H1 (cell line): ENCODE data around the gene NF1. TPM values are rescaled to one million over a fixed set of nuclear protein-coding genes. Genes with fewer than 3 reads are reported as not detected.

ENCODE experiments used
- CTCF ChIA-PET: fragments of 300-600 bp; sonication (Branson Sonifier 250); formaldehyde crosslinking; loops from one replicate; lab custom pipeline; 2021; ENCODE audit not compliant: partially characterized antibody; lab: Charles Lee
- POLR2A ChIA-PET: fragments of 300-600 bp; sonication (Branson Sonifier 250); formaldehyde crosslinking; loops from one replicate; lab custom pipeline; 2021; ENCODE audit warnings: inconsistent platforms; ENCODE audit not compliant: partially characterized antibody; lab: Charles Lee
- DNase-seq, 2 experiments: peaks; one replicate each; pipeline versions ENCODE4 v3.0.0 to v3.0.0-alpha.2; 2010 to 2022; ENCODE audit warnings: low spot score in 2 of 2, low read depth in 1 of 2, mixed read lengths in 1 of 2
- FAIRE-seq: peaks from 2 replicates; lab custom pipeline; 2011; peaks lifted over from hg19 to GRCh38; lab: Jason Lieb, UNC
- H2AFZ ChIP-seq: 2 replicates; pipeline ENCODE4 v1.8.1; 2012; ENCODE audit warnings: low read length, inconsistent platforms
- H2AK5ac ChIP-seq: 2 replicates; pipeline ENCODE4 v1.6.1; 2013; ENCODE audit warnings: low read depth, low read length
- H2BK120ac ChIP-seq: replicated peaks from 2 replicates; pipeline ENCODE3; 2013; ENCODE audit warnings: low read depth, low read length, inconsistent platforms
- H2BK12ac ChIP-seq: 2 replicates; pipeline ENCODE4 v1.6.1; 2013; ENCODE audit warnings: low read depth, low read length
- H2BK15ac ChIP-seq: 2 replicates; pipeline ENCODE4 v1.6.1; 2013; ENCODE audit warnings: low read length
- H2BK20ac ChIP-seq: 2 replicates; pipeline ENCODE4 v1.6.1; 2013; ENCODE audit warnings: low read length
- H2BK5ac ChIP-seq: 2 replicates; pipeline ENCODE4 v1.6.1; 2013; ENCODE audit warnings: low read depth, low read length
- H3K14ac ChIP-seq: 2 replicates; pipeline ENCODE4 v1.6.1; 2013; ENCODE audit warnings: inconsistent platforms; ENCODE audit not compliant: insufficient read length
- H3K18ac ChIP-seq: 2 replicates; pipeline ENCODE4 v1.6.1; 2013; ENCODE audit warnings: low read length; ENCODE audit errors: extremely low read depth
- H3K23ac ChIP-seq: 2 replicates; pipeline ENCODE4 v1.6.1; 2013; ENCODE audit warnings: inconsistent platforms; ENCODE audit not compliant: insufficient read length
- H3K23me2 ChIP-seq: 2 replicates; pipeline ENCODE4 v1.6.1; 2013; ENCODE audit warnings: low read depth, low read length
- H3K27ac ChIP-seq: 2 replicates; pipeline ENCODE4 v1.6.1; 2011; ENCODE audit warnings: low read depth, low read length, inconsistent platforms
- H3K27me3 ChIP-seq, 4 experiments: replicated peaks in 1 of 4; 1 replicate in 1 of 4; 2 replicates in 3 of 4; pipeline versions ENCODE4 v1.6.1 to v1.8.1; 2011 to 2013; ENCODE audit warnings: low read length in 3 of 4, mild to moderate bottlenecking in 3 of 4, inconsistent platforms in 2 of 4, mixed read lengths in 2 of 4, moderate library complexity in 1 of 4; ENCODE audit not compliant: control insufficient read depth in 3 of 4, insufficient read depth in 3 of 4; ENCODE audit errors: extremely low read depth in 1 of 4
- H3K36me3 ChIP-seq, 4 experiments: 2 replicates each; pipeline versions ENCODE4 v1.6.1 to v1.8.1; 2011 to 2013; ENCODE audit warnings: mild to moderate bottlenecking in 4 of 4, low read length in 3 of 4, moderate library complexity in 2 of 4, control low read depth in 1 of 4, inconsistent platforms in 1 of 4; ENCODE audit not compliant: insufficient read depth in 4 of 4, control insufficient read depth in 2 of 4
- H3K4ac ChIP-seq: replicated peaks from 2 replicates; pipeline ENCODE3; 2013; ENCODE audit warnings: low read length, low read depth, mixed read lengths, inconsistent platforms; ENCODE audit not compliant: insufficient read length
- H3K4me1 ChIP-seq, 4 experiments: replicated peaks in 1 of 4; 1 replicate in 1 of 4; 2 replicates in 3 of 4; pipeline versions ENCODE4 v1.6.1 to v1.8.1; 2011 to 2013; ENCODE audit warnings: low read length in 3 of 4, inconsistent platforms in 2 of 4, mixed read lengths in 1 of 4; ENCODE audit not compliant: insufficient read depth in 4 of 4, control insufficient read depth in 3 of 4
- H3K4me2 ChIP-seq, 2 experiments: 2 replicates each; pipeline versions ENCODE4 v1.6.1 to v1.8.1; 2011 to 2013; ENCODE audit warnings: low read depth in 2 of 2, low read length in 2 of 2, control low read depth in 1 of 2, inconsistent platforms in 1 of 2, mild to moderate bottlenecking in 1 of 2; ENCODE audit not compliant: insufficient read depth in 1 of 2
- H3K4me3 ChIP-seq, 4 experiments: fragments of 200-600, 300-600 bp in 1 of 4; sonication (generic), shearing (Covaris generic), sonication (Bioruptor Twin) in 1 of 4; 2 replicates each; pipeline versions ENCODE4 v1.5.1 to v1.8.1; 2011 to 2016; ENCODE audit warnings: low read length in 4 of 4, low read depth in 3 of 4, control low read depth in 2 of 4, inconsistent platforms in 2 of 4, mild to moderate bottlenecking in 2 of 4, mixed read lengths in 1 of 4, moderate library complexity in 1 of 4; ENCODE audit not compliant: insufficient read depth in 2 of 4; ENCODE audit errors: extremely low read depth in 1 of 4
- H3K56ac ChIP-seq: replicated peaks from 2 replicates; pipeline ENCODE3; 2013; ENCODE audit warnings: low read depth, mild to moderate bottlenecking, mixed read lengths, low read length, inconsistent platforms; ENCODE audit not compliant: insufficient read length
- H3K79me1 ChIP-seq: 2 replicates; pipeline ENCODE4 v1.6.1; 2013; ENCODE audit warnings: low read depth, low read length, control low read depth
- H3K79me2 ChIP-seq, 2 experiments: 2 replicates each; pipeline versions ENCODE4 v1.6.1 to v1.8.1; 2012 to 2013; ENCODE audit warnings: low read length in 2 of 2, mild to moderate bottlenecking in 2 of 2, inconsistent platforms in 1 of 2; ENCODE audit not compliant: insufficient read depth in 2 of 2, control insufficient read depth in 1 of 2
- H3K9ac ChIP-seq, 4 experiments: replicated peaks in 1 of 4; 1 replicate in 1 of 4; 2 replicates in 3 of 4; pipeline versions ENCODE4 v1.6.1 to v1.8.1; 2011 to 2013; ENCODE audit warnings: low read depth in 3 of 4, low read length in 3 of 4, control low read depth in 2 of 4, mild to moderate bottlenecking in 2 of 4, moderate library complexity in 2 of 4, inconsistent platforms in 1 of 4; ENCODE audit errors: extremely low read depth in 1 of 4
- H3K9me3 ChIP-seq, 2 experiments: 2 replicates each; pipeline versions ENCODE4 v1.6.1 to v1.8.1; 2012 to 2013; ENCODE audit warnings: mild to moderate bottlenecking in 2 of 2, moderate library complexity in 2 of 2, control low read depth in 1 of 2, inconsistent platforms in 1 of 2, low read depth in 1 of 2, low read length in 1 of 2, mixed read lengths in 1 of 2; ENCODE audit not compliant: insufficient read depth in 2 of 2
- H4K20me1 ChIP-seq, 2 experiments: replicated peaks in 1 of 2; 2 replicates each; pipeline versions ENCODE3 to v1.8.1; 2011 to 2013; ENCODE audit warnings: inconsistent platforms in 2 of 2, low read length in 2 of 2, mild to moderate bottlenecking in 1 of 2; ENCODE audit not compliant: insufficient read depth in 2 of 2, control insufficient read depth in 1 of 2
- H4K5ac ChIP-seq: 2 replicates; pipeline ENCODE4 v1.6.1; 2013; ENCODE audit warnings: low read length, low read depth, mixed read lengths, inconsistent platforms; ENCODE audit not compliant: insufficient read length
- H4K8ac ChIP-seq: 2 replicates; pipeline ENCODE4 v1.8.0; 2013; ENCODE audit warnings: mild to moderate bottlenecking, moderate library complexity, low read length, inconsistent platforms; ENCODE audit not compliant: insufficient read depth; ENCODE audit errors: extremely low read depth
- H4K91ac ChIP-seq: replicated peaks from 2 replicates; pipeline ENCODE3; 2013; ENCODE audit warnings: low read length, mixed read lengths, inconsistent platforms; ENCODE audit not compliant: insufficient read length
- CEBPB ChIP-seq: IDR thresholded peaks from 2 replicates; pipeline ENCODE4 v1.6.1; 2012; ENCODE audit warnings: low read depth, low read length
- CHD1 ChIP-seq: IDR thresholded peaks from 2 replicates; pipeline ENCODE4 v1.6.1; 2012; ENCODE audit warnings: low read depth, low read length, improper control_type of control experiment
- KDM4A ChIP-seq: IDR thresholded peaks from one replicate; pipeline ENCODE4 v1.7.1; 2012; ENCODE audit warnings: low read depth, mild to moderate bottlenecking, moderate library complexity, low read length, inconsistent platforms; ENCODE audit not compliant: severe bottlenecking
- NANOG ChIP-seq: IDR thresholded peaks from 2 replicates; pipeline ENCODE4 v1.6.1; 2011; ENCODE audit warnings: low read length, low read depth, mild to moderate bottlenecking, inconsistent platforms; ENCODE audit not compliant: insufficient read depth, poor library complexity, severe bottlenecking
- SIX5 ChIP-seq: IDR thresholded peaks from 2 replicates; pipeline ENCODE4 v1.6.1; 2011; ENCODE audit warnings: mild to moderate bottlenecking, low read depth, low read length
- SP2 ChIP-seq: IDR thresholded peaks from 2 replicates; pipeline ENCODE4 v1.6.1; 2012; ENCODE audit warnings: mild to moderate bottlenecking, low read length, inconsistent platforms
- SP4 ChIP-seq: IDR thresholded peaks from 2 replicates; pipeline ENCODE4 v1.6.1; 2012; ENCODE audit warnings: low read length, inconsistent platforms
- SUZ12 ChIP-seq: fragments of 200-600 bp; sonication (generic); IDR thresholded peaks from 2 replicates; pipeline ENCODE4 v1.6.1; 2012; ENCODE audit warnings: mild to moderate bottlenecking, inconsistent platforms, low read length, moderate library complexity, mixed read lengths
- YY1 ChIP-seq: IDR thresholded peaks from 2 replicates; pipeline ENCODE4 v1.6.1; 2011; ENCODE audit warnings: low read depth, mild to moderate bottlenecking, low read length
- WGBS, 2 experiments: shearing (Covaris generic) in 1 of 2; methylation state at CpG; one replicate each; pipeline versions ENCODE4 v1.1.6 to v1.1.7; 2013 to 2015; ENCODE audit warnings: low lambda C conversion rate in 2 of 2, mixed read lengths in 2 of 2, inconsistent platforms in 1 of 2, low coverage in 1 of 2, missing lambda C conversion rate in 1 of 2; ENCODE audit not compliant: insufficient replicate concordance in 2 of 2, insufficient coverage in 1 of 2, insufficient read length in 1 of 2; ENCODE audit errors: extremely low coverage in 1 of 2, missing lambda C conversion rate in 1 of 2; 5-methylcytosine and 5-hydroxymethylcytosine counted together
- polyA plus RNA-seq, 7 experiments: library from polyadenylated mRNA; depleted of rRNA in 3 of 7; stranded (reverse) in 5 of 7; unstranded in 2 of 7; fragments of >200 nt in 5 of 7; fragments of 200-250 nt in 2 of 7; gene quantifications; 1 replicate in 5 of 7; 2 replicates in 1 of 7; 4 replicates in 1 of 7; pipeline versions ENCODE4 v1.2.1 to v1.2.3, GENCODE V29; 2011 to 2013; ENCODE audit warnings: missing spikeins in 2 of 7, mixed read lengths in 2 of 7
- total RNA-seq: library from RNA; stranded (reverse); fragmentation: NEBNext Ultra II Directional; extraction: Animal tissue kit (Norgen Biotek cat#: 25700); gene quantifications from 2 replicates; pipeline ENCODE4 v1.2.1, GENCODE V29; 2021

NF1 gene
- total and polyA plus RNA-seq, 2 of the 8 experiments (the other 6 are each of a cell fraction or from before 2014, with no cell fraction given) = 19.3 to 29.6 TPM

DNA sequence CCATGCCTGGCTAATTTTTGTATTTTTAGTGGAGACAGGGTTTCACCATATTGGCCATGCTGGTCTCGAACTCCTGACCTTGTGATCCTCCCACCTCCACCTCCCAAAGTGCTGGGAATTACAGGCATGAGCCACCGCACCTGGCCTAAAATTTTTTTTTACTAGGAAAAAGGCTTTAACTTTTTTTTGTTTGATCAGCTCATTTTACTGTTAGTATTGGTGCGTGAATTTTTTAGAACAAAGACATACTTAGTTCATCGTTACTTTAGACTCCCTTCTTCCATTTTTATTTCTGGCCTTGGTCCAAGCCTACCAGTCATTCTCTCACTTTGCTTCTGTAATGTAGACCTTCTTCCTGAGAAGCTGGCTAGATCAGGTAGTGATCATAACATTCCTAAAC lies 271.3 kb downstream of the NF1 start:
- H4K8ac ChIP-seq = no peak overlapping the region
- TF ChIP-seq SIX5 (no peak), CHD1 (no peak), YY1 (no peak), KDM4A (no peak), SUZ12 (no peak), SP2 (no peak), CEBPB (no peak), SP4 (no peak), NANOG (no peak)
- FAIRE-seq (no peak), DNase-seq (no peak)
- WGBS, 2 experiments = 94% methylated on average over 4 of the region's 4 CpGs; no CpG with 5 or more reads in 1 of the 2 experiments
- H3K4ac ChIP-seq = no peak overlapping the region
- ChIA-PET CTCF (interaction anchor here (0.5 to 0.7 kb wide), 3 partner anchors 10 to 1055 kb away, joined by 3 read pairs; no protein-coding TSS in a partner anchor), POLR2A (interaction anchor here (1.2 kb wide), 1 partner anchor 12 kb away, joined by 3 read pairs; no protein-coding TSS in a partner anchor)
- no peak overlapping the region for H2BK5ac ChIP-seq
- no peaks in the 10 kb centered on the region; a peak in 2 of 8 replicates for H3K36me3 ChIP-seq
- no peak overlapping the region for H4K91ac ChIP-seq
- H3K18ac ChIP-seq = no peak overlapping the region
- no peaks in the 10 kb centered on the region for H3K9me3 ChIP-seq
- no peak overlapping the region for H4K5ac ChIP-seq
- H2BK120ac ChIP-seq = no peak overlapping the region
- no peaks in the 10 kb centered on the region for H4K20me1 ChIP-seq
- H2AK5ac ChIP-seq = no peak overlapping the region
- no peak overlapping the region for H3K4me3 ChIP-seq
- no peaks in the 10 kb centered on the region for H3K23me2 ChIP-seq
- H3K79me1 ChIP-seq = no peaks in the 10 kb centered on the region
- no peaks in the 10 kb centered on the region for H3K4me1 ChIP-seq
- H2AFZ ChIP-seq = no peak overlapping the region
- H3K79me2 ChIP-seq = no peaks in the 10 kb centered on the region
- no peaks in the 10 kb centered on the region for H3K27me3 ChIP-seq
- no peak overlapping the region for H3K14ac ChIP-seq
- no peak overlapping the region for H2BK20ac ChIP-seq
- H3K56ac ChIP-seq = no peak overlapping the region
- H2BK15ac ChIP-seq = no peak overlapping the region
- no peak overlapping the region for H2BK12ac ChIP-seq
- no peak overlapping the region for H3K27ac ChIP-seq
- H3K4me2 ChIP-seq = no peak overlapping the region
- no peak overlapping the region for H3K23ac ChIP-seq
- no peak overlapping the region for H3K9ac ChIP-seq
